ENCODE results near the gene TMEM87B. TPM values are rescaled to one million over a fixed set of nuclear protein-coding genes. Genes with fewer than 3 reads are reported as not detected.
A peak's percentile ranks its signal among the peaks of the same experiment; 100 is the strongest.
"Not testable (repeated sequence)": the region's sequence is repeated elsewhere in the genome, so short reads cannot be mapped to it uniquely, and the experiment has no call there.

Gene TMEM87B
- total RNA-seq, 1 experiment from 2014 or later: 24.4 TPM

GRCh38 chr2:112035786-112036185 is 19.3 kb upstream of the TMEM87B start:
- Histone ChIP-seq H3K4me1 (replicated peaks; ENCODE audit: insufficient read depth) (peaks cover 33% of the 10 kb centered on the region), H3K79me2 (ENCODE audit: low read depth) (no peaks in the 10 kb centered on the region), H3F3A (ENCODE audit: insufficient read depth, low read depth) (peaks cover 28% of the 10 kb centered on the region), H2AFZ (no peak overlapping the region), H3K9me2 (ENCODE audit: insufficient read depth) (no peaks in the 10 kb centered on the region), H4K20me1 (ENCODE audit: insufficient read depth) (no peaks in the 10 kb centered on the region), H3K36me3 (ENCODE audit: low read depth) (no peaks in the 10 kb centered on the region), H3K9me3 (ENCODE audit: insufficient read depth, low read depth) (peaks cover 6% of the 10 kb centered on the region), H3K27ac (no peak overlapping the region), H3K27me3 (ENCODE audit: insufficient read depth, low read depth) (no peaks in the 10 kb centered on the region), H3K4me3 (no peak overlapping the region), H3K4me2 (no peak overlapping the region)
- ChIA-PET CTCF (no interaction called here), POLR2A (ENCODE audit: unreplicated experiment) (no interaction called here)
- BruUV-seq (replicated peaks): no TSS peak
- intact Hi-C loops (cut with micrococcal nuclease; ENCODE audit: unreplicated experiment): no loop called here
- DNase-seq: no peak
- TF ChIP-seq, protein P1, sequence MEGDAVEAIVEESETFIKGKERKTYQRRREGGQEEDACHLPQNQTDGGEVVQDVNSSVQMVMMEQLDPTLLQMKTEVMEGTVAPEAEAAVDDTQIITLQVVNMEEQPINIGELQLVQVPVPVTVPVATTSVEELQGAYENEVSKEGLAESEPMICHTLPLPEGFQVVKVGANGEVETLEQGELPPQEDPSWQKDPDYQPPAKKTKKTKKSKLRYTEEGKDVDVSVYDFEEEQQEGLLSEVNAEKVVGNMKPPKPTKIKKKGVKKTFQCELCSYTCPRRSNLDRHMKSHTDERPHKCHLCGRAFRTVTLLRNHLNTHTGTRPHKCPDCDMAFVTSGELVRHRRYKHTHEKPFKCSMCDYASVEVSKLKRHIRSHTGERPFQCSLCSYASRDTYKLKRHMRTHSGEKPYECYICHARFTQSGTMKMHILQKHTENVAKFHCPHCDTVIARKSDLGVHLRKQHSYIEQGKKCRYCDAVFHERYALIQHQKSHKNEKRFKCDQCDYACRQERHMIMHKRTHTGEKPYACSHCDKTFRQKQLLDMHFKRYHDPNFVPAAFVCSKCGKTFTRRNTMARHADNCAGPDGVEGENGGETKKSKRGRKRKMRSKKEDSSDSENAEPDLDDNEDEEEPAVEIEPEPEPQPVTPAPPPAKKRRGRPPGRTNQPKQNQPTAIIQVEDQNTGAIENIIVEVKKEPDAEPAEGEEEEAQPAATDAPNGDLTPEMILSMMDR (conservative IDR thresholded peaks at IDR 0.05): no peak
- TF ChIP-seq EZH2 (IDR thresholded peaks at IDR 0.05; ENCODE audit: low read depth): no peak

GRCh38 chr2:112039556-112039955 is 15.5 kb upstream of the TMEM87B start:
- H3K36me3 ChIP-seq (ENCODE audit: low read depth); H3K4me2 ChIP-seq; H3K9me2 ChIP-seq (ENCODE audit: insufficient read depth); intact Hi-C loops (cut with micrococcal nuclease; ENCODE audit: unreplicated experiment); DNase-seq; H2AFZ ChIP-seq; H3K27me3 ChIP-seq (ENCODE audit: insufficient read depth, low read depth); H3K9me3 ChIP-seq (ENCODE audit: insufficient read depth, low read depth); H3K4me3 ChIP-seq; H3K27ac ChIP-seq; BruUV-seq (replicated peaks); POLR2A ChIA-PET (ENCODE audit: unreplicated experiment); H3K79me2 ChIP-seq (ENCODE audit: low read depth); H4K20me1 ChIP-seq (ENCODE audit: insufficient read depth): not testable (repeated sequence)
- Histone ChIP-seq H3K4me1 (replicated peaks; ENCODE audit: insufficient read depth) (peaks cover 28% of the 10 kb centered on the region), H3F3A (ENCODE audit: insufficient read depth, low read depth) (peaks cover 13% of the 10 kb centered on the region; the same call in 1 of the 2 replicates)
- CTCF ChIA-PET: interaction anchor here (0.6 kb wide), 1 partner anchor 1308 kb away, joined by 3 read pairs; no protein-coding TSS in a partner anchor

GRCh38 chr2:112040066-112040465 is 15.0 kb upstream of the TMEM87B start:
- H3K4me1 ChIP-seq (replicated peaks; ENCODE audit: insufficient read depth): peaks cover 27% of the 10 kb centered on the region
- POLR2A ChIA-PET (ENCODE audit: unreplicated experiment); H3K27ac ChIP-seq; H3K4me3 ChIP-seq; H3K27me3 ChIP-seq (ENCODE audit: insufficient read depth, low read depth); H3K9me3 ChIP-seq (ENCODE audit: insufficient read depth, low read depth); DNase-seq; H2AFZ ChIP-seq; CTCF ChIA-PET; H3K36me3 ChIP-seq (ENCODE audit: low read depth); BruUV-seq (replicated peaks); H3K79me2 ChIP-seq (ENCODE audit: low read depth); H3K4me2 ChIP-seq; H3K9me2 ChIP-seq (ENCODE audit: insufficient read depth); H4K20me1 ChIP-seq (ENCODE audit: insufficient read depth): not testable (repeated sequence)
- H3F3A ChIP-seq (ENCODE audit: insufficient read depth, low read depth): peaks cover 10% of the 10 kb centered on the region; the same call in 1 of the 2 replicates
- intact Hi-C loops (cut with micrococcal nuclease; ENCODE audit: unreplicated experiment): loop anchor here (2.0 kb wide), 2 partner anchors 65 to 141 kb away; partner anchors contain the start of gene MERTK

- H3K4me3 ChIP-seq; H3K9me2 ChIP-seq (ENCODE audit: insufficient read depth); H3F3A ChIP-seq (ENCODE audit: insufficient read depth, low read depth); H4K20me1 ChIP-seq (ENCODE audit: insufficient read depth); H3K27ac ChIP-seq; BruUV-seq (replicated peaks); POLR2A ChIA-PET (ENCODE audit: unreplicated experiment); H3K36me3 ChIP-seq (ENCODE audit: low read depth); H3K79me2 ChIP-seq (ENCODE audit: low read depth); H2AFZ ChIP-seq; H3K27me3 ChIP-seq (ENCODE audit: insufficient read depth, low read depth): not testable (repeated sequence)
- H3K9me3 ChIP-seq (ENCODE audit: insufficient read depth, low read depth): peaks cover 18% of the 10 kb centered on the region
- intact Hi-C loops (cut with micrococcal nuclease; ENCODE audit: unreplicated experiment): loop anchor here (1.0 to 2.0 kb wide), 5 partner anchors 8 to 143 kb away; partner anchors contain the start of gene MERTK
- DNase-seq: peak; percentile 76 to 94
- H3K4me1 ChIP-seq (replicated peaks; ENCODE audit: insufficient read depth): peaks cover 27% of the 10 kb centered on the region
- CTCF ChIA-PET: interaction anchor here (0.9 kb wide), 1 partner anchor 144 kb away, joined by 3 read pairs; no protein-coding TSS in a partner anchor
- peak overlapping the region; percentile 65 for H3K4me2 ChIP-seq
Observed at GRCh38 chr2:112041460-112041859, 13.6 kb upstream of the TMEM87B start.

All from PC-9 (cell line).